LNCAP (cell line): ENCODE results near the gene COL21A1.

Experiments used
- CTCF ChIP-seq: fragments of 450-650 bp; IDR thresholded peaks from 2 replicates; pipeline ENCODE4 v1.5.1; 2017; ENCODE audit warnings: mild to moderate bottlenecking

The COL21A1 gene

GRCh38 chr6:56259234-56260077 is 12.1 kb upstream of the COL21A1 start:
- TF ChIP-seq CTCF = no peak

GRCh38 chr6:56255349-56255748 is 8.0 kb upstream of the COL21A1 start:
- TF ChIP-seq CTCF = no peak

GRCh38 chr6:56250266-56250665 is 2.9 kb upstream of the COL21A1 start:
- TF ChIP-seq CTCF = no peak

DNA sequence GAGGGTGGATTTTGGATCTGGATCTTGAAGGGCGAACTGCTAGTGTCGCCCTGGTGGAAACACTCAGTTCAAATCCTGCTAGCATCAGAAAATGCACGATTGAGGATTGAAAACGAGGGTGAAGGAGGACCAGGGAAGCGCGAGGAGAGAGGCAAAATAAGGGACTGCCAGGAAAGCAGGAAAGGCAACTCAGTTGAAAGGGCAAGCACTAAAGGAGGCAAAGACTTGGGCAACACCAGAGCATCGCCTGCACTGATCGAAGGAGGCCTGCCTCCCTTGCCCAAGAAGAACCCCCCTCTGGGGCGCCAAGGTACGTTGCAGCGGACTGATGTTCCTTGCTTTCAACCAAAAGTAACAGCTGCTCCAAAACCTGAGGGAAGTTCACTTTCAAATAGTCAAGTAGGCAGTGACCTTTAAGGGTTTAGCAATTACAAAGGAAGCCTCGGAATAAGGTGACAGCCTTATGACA is 308 bp upstream of the COL21A1 start:
- TF ChIP-seq CTCF = no peak

- no peak for TF ChIP-seq CTCF
Observed at GRCh38 chr6:56246541-56246880, 869 bp downstream of the COL21A1 start.

DNA sequence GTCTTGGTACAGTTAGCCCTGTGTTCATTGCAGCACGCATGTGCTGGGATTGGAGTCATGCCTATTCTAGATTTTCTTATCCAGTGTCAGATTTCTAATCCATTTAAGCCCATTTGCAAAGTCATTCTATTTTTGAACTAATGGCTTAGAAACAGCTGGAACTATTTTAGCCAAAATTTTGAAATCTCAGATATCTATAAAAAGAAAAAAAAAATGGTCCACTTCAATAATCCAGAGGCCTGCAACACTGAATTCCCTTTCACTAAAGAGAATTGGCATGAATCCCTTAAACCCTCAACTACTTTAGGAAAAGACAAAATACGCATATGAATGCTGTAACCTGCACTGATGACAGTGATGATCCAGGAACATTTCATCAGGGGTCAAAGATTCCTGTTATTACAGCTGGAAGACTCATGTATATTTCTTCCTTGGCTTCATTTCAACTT is 1.5 kb downstream of the COL21A1 start:
- no peak for TF ChIP-seq CTCF

GRCh38 chr6:56244528-56245253 is 2.7 kb downstream of the COL21A1 start:
- TF ChIP-seq CTCF = no peak
